GM19023 (cell line): ENCODE data around the gene TNFRSF8.

ENCODE experiments used
- ATAC-seq: cut with Tn5 transposase; IDR thresholded peaks from one replicate; pipeline ENCODE4 v1.9.1; 2021; ENCODE audit warnings: mild to moderate bottlenecking, moderate library complexity; ENCODE audit not compliant: unreplicated experiment

The TNFRSF8 gene

GRCh38 chr1:12172042-12172851, 109.1 kb downstream of the TNFRSF8 start:
- ATAC-seq: no peak

GRCh38 chr1:12173041-12173509, 110.0 kb downstream of the TNFRSF8 start:
- no peak for ATAC-seq

GRCh38 chr1:12173631-12174121, 110.6 kb downstream of the TNFRSF8 start:
- no peak for ATAC-seq

DNA sequence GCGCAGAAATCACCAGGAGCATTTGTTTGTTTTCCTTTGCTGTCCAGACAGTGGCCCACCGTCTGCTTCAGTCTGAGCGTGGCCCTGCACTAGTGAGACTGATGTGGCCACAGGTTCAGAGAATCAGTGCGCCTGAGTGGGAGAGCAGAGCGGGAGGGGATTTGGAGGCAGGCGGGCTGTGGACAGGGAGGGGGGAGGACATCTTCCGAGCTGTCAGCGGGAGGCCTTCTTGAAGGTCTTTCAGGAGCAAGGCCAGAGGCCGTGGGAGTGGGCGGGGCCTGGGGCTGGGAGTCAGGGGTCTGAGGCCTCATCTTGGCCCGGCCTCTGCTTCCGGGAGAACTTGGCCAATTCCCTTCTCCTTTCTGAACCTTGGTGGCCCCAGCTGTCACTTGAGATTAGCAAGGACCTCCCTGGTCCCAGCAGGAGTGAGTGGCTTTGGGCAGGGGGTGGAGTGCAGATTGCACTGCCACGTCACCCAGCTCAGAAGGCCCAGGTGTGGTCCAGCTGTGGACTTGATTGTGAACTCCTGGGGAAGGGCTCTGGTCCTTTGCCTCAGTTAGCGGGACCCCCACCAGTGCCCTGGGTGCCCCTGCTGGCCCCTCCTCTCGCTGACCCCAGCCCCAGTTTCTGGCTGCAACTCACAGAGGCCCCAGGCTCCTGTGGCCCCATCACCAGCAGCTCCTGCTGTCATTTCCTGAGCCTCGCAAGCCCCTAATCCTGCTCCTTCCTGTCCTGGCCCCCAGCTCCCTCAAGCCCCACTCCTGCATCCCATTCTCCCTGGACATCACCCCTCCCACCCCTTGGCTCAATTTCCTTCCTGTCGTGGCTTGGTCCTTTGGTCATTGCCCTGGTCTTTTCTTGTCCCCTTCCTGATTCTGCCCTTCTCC, 112.1 kb downstream of the TNFRSF8 start:
- no peak for ATAC-seq

DNA sequence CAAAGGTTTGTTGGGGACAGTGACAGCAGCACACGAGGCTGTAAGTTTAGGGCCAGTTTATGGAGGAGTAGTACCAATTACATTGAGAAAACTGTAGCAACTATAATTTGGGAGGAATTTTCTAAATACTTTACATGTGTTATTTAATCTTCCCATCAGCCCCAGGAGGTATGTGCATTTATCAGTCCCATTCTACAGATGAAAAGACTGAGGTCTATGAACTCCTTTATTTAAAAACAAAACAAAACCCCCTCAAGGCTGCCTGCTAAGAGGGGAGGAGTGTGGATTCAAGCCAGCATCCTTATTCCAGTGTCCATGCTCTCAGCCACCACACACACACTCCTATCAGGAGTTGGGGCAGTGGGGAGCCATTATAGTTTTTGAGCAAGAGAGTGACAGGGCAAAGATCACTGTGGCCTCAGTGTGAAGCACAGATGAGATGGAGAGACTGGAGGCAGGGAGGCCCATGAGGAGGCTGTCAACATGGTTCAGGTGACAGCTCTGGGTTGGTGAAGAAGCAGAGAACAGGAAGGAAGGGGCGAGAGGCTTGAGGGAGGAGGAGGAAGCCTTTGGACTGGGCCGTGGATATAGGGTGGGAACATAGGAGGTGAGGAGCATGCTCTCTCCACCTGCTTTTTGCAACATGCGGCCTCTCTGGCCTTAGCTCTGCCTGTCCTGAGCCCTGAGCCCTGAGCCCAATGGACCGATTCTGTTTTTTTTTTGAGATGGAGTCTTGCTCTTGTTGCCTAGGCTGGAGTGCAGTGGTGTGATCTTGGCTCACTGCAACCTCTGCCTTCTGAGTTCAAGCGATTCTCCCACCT, 113.4 kb downstream of the TNFRSF8 start:
- ATAC-seq: no peak

- no peak for ATAC-seq
Observed at GRCh38 chr1:12177156-12177998, 114.3 kb downstream of the TNFRSF8 start.

- no peak for ATAC-seq
Observed at GRCh38 chr1:12177999-12178441, 114.9 kb downstream of the TNFRSF8 start.

DNA sequence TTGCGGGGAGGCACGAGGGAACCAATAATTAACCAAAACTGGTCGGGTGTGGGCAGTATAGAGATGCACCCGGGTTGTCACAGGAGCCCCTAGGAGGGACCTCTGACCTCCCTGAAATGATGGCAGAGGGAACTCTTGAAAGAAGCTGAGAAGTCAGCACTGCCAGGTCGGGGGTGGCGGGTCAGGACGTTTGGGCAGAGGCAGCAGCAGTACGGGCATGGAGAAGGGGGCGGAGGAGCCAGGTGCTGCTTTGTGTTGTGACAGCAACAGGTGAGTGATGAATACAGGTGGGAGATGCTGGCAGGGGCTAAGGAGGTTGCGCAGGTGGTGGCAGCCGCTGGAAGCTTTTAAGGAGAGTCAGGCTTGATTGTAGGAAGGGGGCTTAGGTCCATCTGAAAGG, 115.4 kb downstream of the TNFRSF8 start:
- no peak for ATAC-seq

DNA sequence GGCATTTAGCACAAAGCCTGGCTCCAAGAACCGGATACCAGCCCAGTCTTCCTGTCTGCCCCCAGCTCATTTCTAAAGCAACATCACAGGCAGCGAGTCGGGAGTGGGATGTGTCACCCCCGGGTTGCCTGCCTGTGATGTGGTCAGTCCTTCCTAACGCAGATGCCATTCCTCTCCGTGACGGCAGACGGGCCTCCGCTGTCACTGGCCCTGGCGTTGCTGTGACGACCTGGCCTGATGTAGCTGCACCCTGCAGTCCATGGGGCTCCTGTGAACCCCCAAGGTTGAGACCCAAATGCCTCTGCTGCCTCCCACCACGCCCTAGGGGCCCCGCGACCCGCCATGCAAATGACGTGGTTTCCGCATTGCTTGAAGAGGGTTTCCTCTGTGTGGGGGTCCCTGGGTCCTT, 116.0 kb downstream of the TNFRSF8 start:
- no peak for ATAC-seq

- ATAC-seq: no peak
Observed at GRCh38 chr1:12179676-12180075, 116.6 kb downstream of the TNFRSF8 start.

GRCh38 chr1:12180315-12180714, 117.2 kb downstream of the TNFRSF8 start:
- no peak for ATAC-seq

- no peak for ATAC-seq
Observed at GRCh38 chr1:12180903-12181302, 117.8 kb downstream of the TNFRSF8 start.

DNA sequence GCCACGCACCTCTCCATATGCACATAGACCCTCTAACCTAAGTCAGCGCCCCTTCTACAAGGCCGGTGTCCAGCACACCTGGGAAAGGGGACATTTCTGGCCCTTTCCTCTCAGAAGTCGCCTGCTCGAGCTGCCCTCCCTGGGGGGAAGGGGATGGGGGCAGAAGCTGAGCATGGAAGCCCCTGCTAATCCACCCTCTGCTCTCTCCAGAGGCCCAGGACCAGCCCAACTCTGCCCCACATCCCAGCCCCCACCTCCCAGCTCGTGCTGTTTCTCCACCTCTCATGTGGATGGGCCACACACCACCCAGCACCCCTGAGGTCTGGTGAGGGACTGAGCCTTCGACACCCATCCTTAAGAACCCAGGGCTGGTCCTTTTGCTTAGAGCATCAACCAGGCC, 118.5 kb downstream of the TNFRSF8 start:
- ATAC-seq: no peak

DNA sequence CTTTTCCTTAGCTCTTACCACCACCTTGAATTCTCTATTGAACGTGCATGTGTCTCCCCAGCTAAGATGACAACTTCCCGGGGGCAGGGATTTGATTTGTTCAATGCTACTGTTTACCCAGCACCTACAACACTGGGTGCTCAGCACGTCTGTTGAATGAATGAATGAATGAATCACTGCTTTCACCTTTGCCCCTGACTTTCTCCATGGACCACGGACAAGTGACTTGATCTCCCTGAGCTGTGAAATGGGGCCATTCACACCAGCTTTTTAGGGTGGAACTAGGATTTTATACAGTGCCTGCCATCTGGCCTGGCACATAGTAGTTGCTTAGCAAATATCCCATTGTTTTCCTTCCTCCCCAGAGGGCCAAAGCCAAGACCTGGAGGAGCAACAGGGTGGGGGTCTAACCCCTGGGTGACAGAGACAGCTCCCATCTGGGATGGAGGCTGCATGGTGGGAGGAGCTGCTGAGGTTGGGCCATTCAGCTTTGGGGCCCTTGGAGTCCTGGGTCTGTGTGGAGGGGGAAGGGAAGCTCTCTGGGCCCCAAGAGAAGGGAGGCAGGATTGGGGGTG, 119.4 kb downstream of the TNFRSF8 start:
- ATAC-seq: no peak

DNA sequence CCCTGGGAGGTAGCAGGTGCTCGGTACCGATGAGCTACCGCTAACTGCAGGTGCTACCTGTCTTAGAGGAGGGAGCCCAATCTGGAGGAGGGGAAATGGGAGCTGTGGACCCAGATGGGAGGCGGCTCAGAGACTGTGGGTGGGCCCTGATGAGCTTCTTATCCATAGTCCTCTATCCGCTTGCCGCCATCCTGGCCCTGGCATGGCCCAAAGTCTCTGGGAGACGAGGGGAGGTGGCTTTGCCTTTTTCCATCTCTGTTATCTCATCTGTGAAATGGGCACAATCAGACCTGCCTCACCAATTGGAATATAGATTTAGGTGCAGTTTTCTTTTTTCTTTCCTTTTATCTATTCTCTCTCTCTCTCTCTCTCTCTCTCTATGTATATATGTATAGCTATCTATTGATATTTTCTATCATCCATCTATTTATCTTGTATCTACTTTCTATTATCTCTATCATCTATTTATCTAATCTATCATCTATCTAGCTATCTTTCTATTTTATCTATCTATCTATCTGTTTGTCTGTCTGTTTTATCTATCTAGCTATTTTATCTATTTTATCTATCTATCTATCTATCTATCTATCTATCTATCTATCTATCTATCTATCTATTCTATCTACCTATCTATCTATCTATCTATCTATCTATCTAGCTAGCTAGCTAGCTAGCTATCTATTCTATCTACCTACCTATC, 120.1 kb downstream of the TNFRSF8 start:
- no peak for ATAC-seq

- no peak for ATAC-seq
Observed at GRCh38 chr1:12184008-12184681, 121.0 kb downstream of the TNFRSF8 start.

DNA sequence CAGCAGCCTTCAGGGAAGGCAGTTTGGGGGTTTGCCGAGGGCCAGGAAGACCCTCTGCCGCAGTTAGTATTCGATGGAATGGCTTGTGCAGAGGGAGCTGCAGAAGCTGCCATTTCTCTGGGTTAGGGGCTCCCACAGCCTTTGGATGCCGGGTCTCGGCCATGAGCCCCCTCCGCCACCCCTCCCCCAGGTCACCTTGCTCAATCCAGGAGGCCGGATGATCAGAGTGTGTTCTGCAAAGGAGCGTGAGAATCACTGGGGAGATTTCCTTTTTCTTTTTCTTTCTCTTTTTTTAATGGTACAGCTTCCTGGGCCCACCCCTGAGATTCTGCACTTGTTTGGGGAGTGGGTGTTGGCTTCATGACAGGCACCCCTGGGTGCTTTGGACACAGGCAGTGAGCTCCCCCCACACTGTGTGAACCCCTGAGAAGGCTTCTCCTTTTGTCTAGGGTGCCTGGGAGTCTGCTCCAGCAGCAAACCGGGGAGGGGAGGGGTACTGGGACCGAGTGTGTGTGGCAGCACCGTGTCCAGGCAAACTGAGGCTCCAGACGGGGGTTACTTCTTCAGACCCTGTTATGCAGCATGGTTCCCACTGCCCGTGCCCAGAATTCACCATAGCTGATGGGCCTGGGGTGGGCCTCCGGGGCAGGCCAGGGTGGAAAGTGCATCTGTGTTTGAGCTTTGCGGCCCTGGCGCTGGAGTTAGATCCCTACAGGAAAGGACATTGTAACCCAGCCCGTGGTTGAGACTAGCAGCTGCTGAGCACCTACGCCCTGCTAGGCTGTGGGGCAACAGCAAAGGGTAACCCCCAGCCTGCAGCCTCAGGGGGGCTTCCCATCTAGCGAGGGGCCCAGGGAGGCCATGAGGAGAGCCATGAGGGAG, 122.2 kb downstream of the TNFRSF8 start:
- ATAC-seq: no peak
